BE2C (cell line): Measurements from ENCODE around the gene PTK7.

Experiments
- DNase-seq: peaks from one replicate; pipeline ENCODE4 v3.0.0-alpha.2; 2020
- H3K27me3 ChIP-seq: fragments of 250-450 bp; sonication (Bioruptor Pico); 2 replicates; pipeline ENCODE4 v1.5.1; 2020; ENCODE audit warnings: mild to moderate bottlenecking
- H3K36me3 ChIP-seq: fragments of 250-450 bp; sonication (Bioruptor Pico); 2 replicates; pipeline ENCODE4 v1.5.1; 2020; ENCODE audit warnings: mild to moderate bottlenecking
- H3K4me1 ChIP-seq: fragments of 250-450 bp; sonication (Bioruptor Pico); 2 replicates; pipeline ENCODE4 v1.5.1; 2020
- H3K4me3 ChIP-seq: 2 replicates; pipeline ENCODE4 v1.5.1; 2011; ENCODE audit warnings: low read depth, low read length
- H3K9me3 ChIP-seq: fragments of 250-450 bp; sonication (Bioruptor Pico); 2 replicates; pipeline ENCODE4 v1.5.1; 2020
- CTCF ChIP-seq: IDR thresholded peaks from 2 replicates; pipeline ENCODE4 v1.5.1; 2012; ENCODE audit warnings: mild to moderate bottlenecking, low read depth, low read length

The PTK7 gene

GRCh38 chr6:43144879-43145278 lies 68.8 kb downstream of the PTK7 start:
- H3K4me3 ChIP-seq, result no peak overlapping the region
- peaks cover 28% of the 10 kb centered on the region for H3K36me3 ChIP-seq
- DNase-seq, result no peak

GRCh38 chr6:43146261-43146660 lies 70.1 kb downstream of the PTK7 start:
- H3K36me3 ChIP-seq, result peaks cover 28% of the 10 kb centered on the region
- H3K27me3 ChIP-seq, result no peaks in the 10 kb centered on the region

More at GRCh38 chr6:43144879-43145278, 68.8 kb downstream of the PTK7 start:
- peaks cover 10% of the 10 kb centered on the region; the same call in 1 of the 2 replicates for H3K4me1 ChIP-seq
- no peaks in the 10 kb centered on the region for H3K27me3 ChIP-seq
- H3K9me3 ChIP-seq, result no peaks in the 10 kb centered on the region
- no peak for TF ChIP-seq CTCF

GRCh38 chr6:43146709-43147688 lies 70.9 kb downstream of the PTK7 start:
- H3K27me3 ChIP-seq, result no peaks in the 10 kb centered on the region
- H3K4me1 ChIP-seq, result peaks cover 10% of the 10 kb centered on the region; the same call in 1 of the 2 replicates
- H3K36me3 ChIP-seq, result peaks cover 24% of the 10 kb centered on the region
- no peak for DNase-seq
- TF ChIP-seq CTCF, result no peak
- H3K4me3 ChIP-seq, result no peak overlapping the region
- H3K9me3 ChIP-seq, result no peaks in the 10 kb centered on the region

More at GRCh38 chr6:43146261-43146660, 70.1 kb downstream of the PTK7 start:
- TF ChIP-seq CTCF, result no peak
- no peaks in the 10 kb centered on the region for H3K9me3 ChIP-seq
- no peak for DNase-seq
- H3K4me1 ChIP-seq, result peaks cover 10% of the 10 kb centered on the region; the same call in 1 of the 2 replicates
- no peak overlapping the region for H3K4me3 ChIP-seq

GRCh38 chr6:43147691-43148477 lies 71.8 kb downstream of the PTK7 start:
- TF ChIP-seq CTCF, result no peak
- H3K9me3 ChIP-seq, result no peaks in the 10 kb centered on the region
- H3K36me3 ChIP-seq, result peaks cover 22% of the 10 kb centered on the region
- no peak for DNase-seq
- peaks cover 9% of the 10 kb centered on the region; the same call in 1 of the 2 replicates for H3K4me1 ChIP-seq
- no peaks in the 10 kb centered on the region for H3K27me3 ChIP-seq
- no peak overlapping the region for H3K4me3 ChIP-seq

- no peak for TF ChIP-seq CTCF
- no peaks in the 10 kb centered on the region for H3K27me3 ChIP-seq
- 0 out of 2 replicates have a peak, but pooled peaks cover 2% of the 10 kb centered on the region for H3K4me1 ChIP-seq
- no peak overlapping the region for H3K4me3 ChIP-seq
- H3K36me3 ChIP-seq, result peaks cover 27% of the 10 kb centered on the region
- no peak for DNase-seq
- H3K9me3 ChIP-seq, result no peaks in the 10 kb centered on the region
Observed at GRCh38 chr6:43149265-43149664, 73.2 kb downstream of the PTK7 start.
